ENCODE data around the gene HIGD1C. TPM values are rescaled to one million over a fixed set of nuclear protein-coding genes. Genes with fewer than 3 reads are reported as not detected.

HIGD1C gene
- total and polyA plus RNA-seq, 12 donors = not detected

DNA sequence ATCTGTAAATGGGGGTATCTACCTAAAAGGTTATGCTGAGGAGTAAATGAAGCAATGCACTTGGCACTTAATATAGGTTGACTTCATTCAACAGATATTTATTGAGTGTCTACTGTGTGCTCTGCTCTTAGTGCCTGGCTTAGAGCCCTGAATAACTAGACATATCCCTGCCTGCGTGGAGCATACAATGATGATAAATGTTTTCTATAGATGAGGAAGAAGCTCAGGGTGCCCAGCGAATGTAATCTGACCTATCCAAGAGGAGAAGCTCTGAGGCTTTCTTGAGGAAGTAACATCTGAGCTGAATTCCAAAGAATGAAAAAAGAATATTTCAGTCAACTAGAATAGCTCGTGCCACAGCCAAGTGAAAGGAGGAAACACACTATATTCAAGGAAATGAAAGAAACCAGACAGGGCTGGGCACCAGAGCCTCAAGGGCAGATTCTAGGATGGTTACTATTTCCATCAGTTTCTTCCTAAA, 17.9 kb upstream of the HIGD1C start:
- intact Hi-C loops (cut with DNase I) = no loop called here
- WGBS, 4 donors = 22 to 39% (median 34%) methylated on average over 3 of the region's 3 CpGs
- DNase-seq = peak in 1 of 7 donors; percentile 19
- no peak for TF ChIP-seq POLR2A (IDR thresholded peaks at IDR 0.05)
- TF ChIP-seq, protein P1, sequence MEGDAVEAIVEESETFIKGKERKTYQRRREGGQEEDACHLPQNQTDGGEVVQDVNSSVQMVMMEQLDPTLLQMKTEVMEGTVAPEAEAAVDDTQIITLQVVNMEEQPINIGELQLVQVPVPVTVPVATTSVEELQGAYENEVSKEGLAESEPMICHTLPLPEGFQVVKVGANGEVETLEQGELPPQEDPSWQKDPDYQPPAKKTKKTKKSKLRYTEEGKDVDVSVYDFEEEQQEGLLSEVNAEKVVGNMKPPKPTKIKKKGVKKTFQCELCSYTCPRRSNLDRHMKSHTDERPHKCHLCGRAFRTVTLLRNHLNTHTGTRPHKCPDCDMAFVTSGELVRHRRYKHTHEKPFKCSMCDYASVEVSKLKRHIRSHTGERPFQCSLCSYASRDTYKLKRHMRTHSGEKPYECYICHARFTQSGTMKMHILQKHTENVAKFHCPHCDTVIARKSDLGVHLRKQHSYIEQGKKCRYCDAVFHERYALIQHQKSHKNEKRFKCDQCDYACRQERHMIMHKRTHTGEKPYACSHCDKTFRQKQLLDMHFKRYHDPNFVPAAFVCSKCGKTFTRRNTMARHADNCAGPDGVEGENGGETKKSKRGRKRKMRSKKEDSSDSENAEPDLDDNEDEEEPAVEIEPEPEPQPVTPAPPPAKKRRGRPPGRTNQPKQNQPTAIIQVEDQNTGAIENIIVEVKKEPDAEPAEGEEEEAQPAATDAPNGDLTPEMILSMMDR (IDR thresholded peaks at IDR 0.05) = no peak
- peaks cover 0 to 18% of the 10 kb centered on the region in 2 donors for H3K36me3 ChIP-seq (replicated peaks in 1 of 2)
- no peaks in the 10 kb centered on the region for H3K9me3 ChIP-seq (replicated peaks in 1 of 3)
- peak overlapping the region in 4 of 5 donors; percentile 24 to 77 (median 66) for H3K27ac ChIP-seq
- H3K4me1 ChIP-seq (replicated peaks in 1 of 2) = peaks cover 17 to 48% of the 10 kb centered on the region in 2 donors
- H3K4me3 ChIP-seq = no peak overlapping the region
- no peaks in the 10 kb centered on the region for H3K27me3 ChIP-seq

DNA sequence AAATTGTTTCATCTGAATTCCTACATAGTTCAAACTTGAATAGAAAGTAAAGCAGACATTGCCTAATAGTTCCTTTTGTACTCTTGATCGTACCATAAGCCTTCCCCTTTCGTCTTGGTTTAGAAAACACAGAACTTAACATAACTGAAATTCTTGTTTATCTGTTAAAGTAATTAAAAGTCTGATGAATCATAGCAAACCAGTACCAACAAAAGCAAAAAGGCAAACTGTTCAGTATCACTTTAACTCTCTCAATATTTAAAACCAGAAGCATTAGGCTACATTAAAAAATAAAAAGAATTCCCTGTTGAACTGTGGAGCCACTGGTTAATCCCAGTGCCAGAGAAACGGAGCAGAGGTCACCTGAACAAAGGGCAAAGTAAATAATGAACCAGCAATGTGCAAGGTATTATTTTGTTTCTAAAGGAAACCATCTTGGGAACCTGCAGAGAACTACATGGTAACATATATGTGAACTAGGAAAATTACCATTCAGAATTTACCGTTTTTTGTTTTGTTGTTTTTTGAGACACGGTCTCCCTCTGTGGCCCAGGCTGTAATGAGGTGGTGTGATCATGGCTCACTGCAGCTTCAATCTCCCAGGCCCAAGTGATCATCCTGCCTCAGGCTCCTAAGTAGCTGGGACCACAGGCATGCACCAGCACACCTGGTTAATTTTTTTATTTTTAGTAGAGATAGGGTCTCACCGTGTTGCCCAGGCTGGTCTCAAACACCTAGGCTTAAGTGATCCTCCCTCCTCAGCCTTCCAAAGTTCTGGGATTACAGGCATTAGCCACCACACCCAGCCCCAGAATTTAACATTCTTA, 17.1 kb upstream of the HIGD1C start:
- peaks cover 0 to 11% of the 10 kb centered on the region in 2 donors for H3K36me3 ChIP-seq (replicated peaks in 1 of 2)
- H3K27me3 ChIP-seq = no peaks in the 10 kb centered on the region
- DNase-seq = no peak
- WGBS, 4 donors = 43 to 50% (median 46%) methylated on average over 6 of the region's 6 CpGs
- TF ChIP-seq, protein P1 (IDR thresholded peaks at IDR 0.05) = no peak
- TF ChIP-seq POLR2A (IDR thresholded peaks at IDR 0.05) = no peak
- H3K9me3 ChIP-seq (replicated peaks in 1 of 3) = no peaks in the 10 kb centered on the region
- H3K27ac ChIP-seq = peak overlapping the region; percentile 24 to 77 (median 58)
- intact Hi-C loops (cut with DNase I) = no loop called here
- peaks cover 16 to 42% of the 10 kb centered on the region in 2 donors for H3K4me1 ChIP-seq (replicated peaks in 1 of 2)
- H3K4me3 ChIP-seq = no peak overlapping the region

DNA sequence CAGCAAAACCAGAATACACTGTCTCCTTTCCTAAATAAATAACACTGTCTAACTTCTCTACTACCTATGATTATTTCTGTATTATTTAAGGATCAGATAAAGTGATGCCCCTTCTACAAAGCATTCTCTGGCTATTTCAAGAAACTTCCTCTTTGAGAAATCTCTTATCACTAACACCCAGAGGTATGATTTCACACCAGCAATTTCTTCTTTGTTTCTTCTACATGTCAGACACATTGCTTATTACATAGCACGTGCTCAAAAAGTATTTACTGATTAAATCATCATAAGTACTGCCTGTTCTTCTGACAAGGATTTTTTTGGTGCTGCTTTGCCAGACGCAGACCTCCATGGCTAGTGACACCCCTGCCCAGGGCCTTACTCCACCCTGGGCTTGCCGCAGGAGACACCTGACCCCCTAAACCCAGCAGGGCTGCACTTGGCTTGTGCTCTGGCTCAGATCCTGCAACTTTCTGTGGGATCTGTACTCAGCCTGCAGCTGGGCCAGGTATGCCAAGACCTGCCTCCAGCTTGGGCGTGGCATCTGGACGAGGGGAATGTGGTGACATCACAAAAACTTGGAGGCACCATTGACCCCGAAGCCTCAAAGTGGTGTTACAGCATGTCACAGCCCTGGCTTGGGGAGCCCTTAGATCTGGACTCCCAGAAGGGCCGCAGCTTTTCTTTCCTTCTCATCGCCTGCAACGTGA, 15.4 kb upstream of the HIGD1C start:
- DNase-seq = no peak
- 89 to 94% (median 92%) methylated on average over 6 to 9 of the region's 9 CpGs for WGBS, 4 donors
- no peak for TF ChIP-seq POLR2A (IDR thresholded peaks at IDR 0.05)
- TF ChIP-seq, protein P1 (IDR thresholded peaks at IDR 0.05) = no peak
- Histone ChIP-seq H3K9me3 (replicated peaks in 1 of 3) (no peaks in the 10 kb centered on the region), H3K27me3 (no peaks in the 10 kb centered on the region), H3K4me3 (no peak overlapping the region), H3K27ac (no peak overlapping the region), H3K4me1 (replicated peaks in 1 of 2) (peaks cover 16 to 41% of the 10 kb centered on the region in 2 donors), H3K36me3 (replicated peaks in 1 of 2) (no peaks in the 10 kb centered on the region)
- intact Hi-C loops (cut with DNase I) = no loop called here

DNA sequence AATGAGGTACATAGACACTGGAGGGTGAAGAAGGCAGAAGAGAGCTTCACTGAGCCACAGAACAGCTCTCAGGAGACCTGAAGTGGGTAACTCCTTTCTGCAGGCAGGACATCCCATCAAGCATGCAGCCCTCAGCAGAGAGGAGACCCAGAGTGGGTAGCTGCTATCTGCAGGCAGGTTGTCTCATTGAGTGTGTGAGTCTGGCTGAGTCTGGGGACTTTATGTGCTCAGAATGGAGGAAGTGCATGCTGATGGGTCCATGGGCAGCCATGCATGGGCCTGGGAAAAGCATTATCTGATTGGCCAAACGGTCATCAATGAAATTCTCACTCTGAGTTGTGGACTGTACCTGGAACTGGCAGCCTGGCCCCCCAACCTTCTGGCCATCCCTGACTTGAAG, 14.7 kb upstream of the HIGD1C start:
- 94 to 100% methylated on average over 1 of the region's 1 CpG; no CpG with 5 or more reads in 2 of the 4 donors for WGBS, 4 donors
- intact Hi-C loops (cut with DNase I) = no loop called here
- Histone ChIP-seq H3K4me1 (replicated peaks in 1 of 2) (peaks cover 16 to 34% of the 10 kb centered on the region in 2 donors), H3K36me3 (replicated peaks in 1 of 2) (no peaks in the 10 kb centered on the region), H3K27me3 (no peaks in the 10 kb centered on the region), H3K4me3 (no peak overlapping the region), H3K9me3 (replicated peaks in 1 of 3) (no peaks in the 10 kb centered on the region), H3K27ac (no peak overlapping the region)
- TF ChIP-seq, protein P1 (IDR thresholded peaks at IDR 0.05) = no peak
- TF ChIP-seq POLR2A (IDR thresholded peaks at IDR 0.05) = no peak
- DNase-seq = no peak

Measured in adrenal gland (tissue), 12 donors.